Activated gamma-delta T cell (primary cell): ENCODE measurements around the gene ACTN1.

Source experiments
- DNase-seq: peaks from one replicate; lab custom pipeline; 2025; lab: John Stamatoyannopoulos, UW

ACTN1 gene

GRCh38 chr14:68936476-68936875 is 42.6 kb downstream of the ACTN1 start:
- DNase-seq, result no peak

- DNase-seq, result no peak
Observed at GRCh38 chr14:68935761-68936214, 43.3 kb downstream of the ACTN1 start.

- DNase-seq, result no peak
Observed at GRCh38 chr14:68934066-68934465, 45.0 kb downstream of the ACTN1 start.

GRCh38 chr14:68932686-68933085 is 46.4 kb downstream of the ACTN1 start:
- DNase-seq, result no peak

- DNase-seq, result no peak
Observed at GRCh38 chr14:68932231-68932630, 46.9 kb downstream of the ACTN1 start.

GRCh38 chr14:68931474-68932051 is 47.5 kb downstream of the ACTN1 start:
- DNase-seq, result no peak

GRCh38 chr14:68931063-68931462 is 48.0 kb downstream of the ACTN1 start:
- no peak for DNase-seq

- no peak for DNase-seq
Observed at GRCh38 chr14:68929623-68930307, 49.3 kb downstream of the ACTN1 start.

GRCh38 chr14:68928770-68929550 is 50.1 kb downstream of the ACTN1 start:
- DNase-seq, result no peak

GRCh38 chr14:68927956-68928675 is 51.0 kb downstream of the ACTN1 start:
- no peak for DNase-seq

- no peak for DNase-seq
Observed at GRCh38 chr14:68927089-68927488, 52.0 kb downstream of the ACTN1 start.

- DNase-seq, result no peak
Observed at GRCh38 chr14:68926236-68926635, 52.9 kb downstream of the ACTN1 start.

- no peak for DNase-seq
Observed at GRCh38 chr14:68925373-68925772, 53.7 kb downstream of the ACTN1 start.

- DNase-seq, result no peak
Observed at GRCh38 chr14:68924186-68925158, 54.6 kb downstream of the ACTN1 start.

- DNase-seq, result no peak
Observed at GRCh38 chr14:68922886-68923285, 56.2 kb downstream of the ACTN1 start.

- DNase-seq, result no peak
Observed at GRCh38 chr14:68922201-68922621, 56.9 kb downstream of the ACTN1 start.

GRCh38 chr14:68921666-68922065 is 57.4 kb downstream of the ACTN1 start:
- DNase-seq, result no peak

GRCh38 chr14:68921049-68921448 is 58.1 kb downstream of the ACTN1 start:
- no peak for DNase-seq

GRCh38 chr14:68919129-68919927 is 59.8 kb downstream of the ACTN1 start:
- no peak for DNase-seq

- no peak for DNase-seq
Observed at GRCh38 chr14:68918612-68919011, 60.5 kb downstream of the ACTN1 start.
